SU-DHL-6 (cell line): ENCODE data around the gene FAM107B.

Source experiments
- CTCF ChIP-seq: fragments of 200-600 bp; sonication (generic); IDR thresholded peaks from one replicate; pipeline ENCODE4 v1.5.1; 2017; ENCODE audit warnings: antibody characterized with exemption, mild to moderate bottlenecking, low read length, moderate library complexity; ENCODE audit not compliant: insufficient read depth, poor library complexity, severe bottlenecking
- EZH2phosphoT487 ChIP-seq: fragments of 200-600 bp; sonication (generic), shearing (Covaris generic); conservative IDR thresholded peaks from 2 replicates; pipeline ENCODE4 v1.6.1; 2018; ENCODE audit warnings: mild to moderate bottlenecking, antibody characterized with exemption, low read length, moderate library complexity, mixed read lengths

- TF ChIP-seq CTCF (no peak), EZH2phosphoT487 (no peak)
These were observed 139.5 kb downstream of the FAM107B start for GRCh38 chr10:14635043-14635710.
